NCI-H2227 treated with DMSO at 0.1 percent for 48 hours (cell line): ENCODE measurements around the gene ERRFI1.
A peak's percentile ranks its signal among the peaks of the same experiment; 100 is the strongest.
"Not testable (repeated sequence)": the region's sequence is repeated elsewhere in the genome, so short reads cannot be mapped to it uniquely, and the experiment has no call there.

Experiments used
- DNase-seq: peaks from one replicate; lab custom pipeline; 2025; lab: John Stamatoyannopoulos, UW

The ERRFI1 gene

GRCh38 chr1:7967651-7968050, 58.5 kb downstream of the ERRFI1 start:
- no peak for DNase-seq

- no peak for DNase-seq
Measured at GRCh38 chr1:7967196-7967595, 58.9 kb downstream of the ERRFI1 start.

GRCh38 chr1:7964476-7964875, 61.6 kb downstream of the ERRFI1 start:
- no peak for DNase-seq

- not testable (repeated sequence) for DNase-seq
Measured at GRCh38 chr1:7963841-7964240, 62.3 kb downstream of the ERRFI1 start.

- not testable (repeated sequence) for DNase-seq
Measured at GRCh38 chr1:7963378-7963730, 62.8 kb downstream of the ERRFI1 start.

- no peak for DNase-seq
Measured at GRCh38 chr1:7962636-7963377, 63.3 kb downstream of the ERRFI1 start.

GRCh38 chr1:7962014-7962335, 64.1 kb downstream of the ERRFI1 start:
- DNase-seq, result peak; percentile 53
